SU-DHL-6 (cell line): ENCODE results near the gene PPP1R12C.

Experiments
- H2AFZ ChIP-seq: fragments of 200-600 bp; sonication (generic); 2 replicates; pipeline ENCODE4 v1.6.1; 2014; ENCODE audit warnings: low read depth, mild to moderate bottlenecking, moderate library complexity, mixed read lengths, antibody characterized with exemption, low read length; ENCODE audit not compliant: severe bottlenecking
- H3F3A ChIP-seq: fragments of 200-600 bp; shearing (Covaris generic); 2 replicates; pipeline ENCODE4 v1.6.0; 2016; ENCODE audit warnings: antibody characterized with exemption, mild to moderate bottlenecking; ENCODE audit not compliant: insufficient read depth
- H3K27ac ChIP-seq: fragments of 200-600 bp; sonication (generic); 2 replicates; pipeline ENCODE4 v1.5.1; 2016; ENCODE audit warnings: low read depth, mild to moderate bottlenecking, low read length, moderate library complexity, mixed read lengths
- H3K27me3 ChIP-seq: fragments of 200-600 bp; sonication (generic), shearing (Covaris generic); 2 replicates; pipeline ENCODE4 v1.6.0; 2014; ENCODE audit warnings: mild to moderate bottlenecking, low read length
- H3K36me3 ChIP-seq: fragments of 200-600 bp; sonication (generic); 2 replicates; pipeline ENCODE4 v1.6.1; 2014; ENCODE audit warnings: mild to moderate bottlenecking, low read length, mixed read lengths
- H3K4me2 ChIP-seq: fragments of 300-600, 200-600 bp; shearing (Covaris generic), sonication (generic); 2 replicates; pipeline ENCODE4 v1.6.0; 2014; ENCODE audit warnings: low read length, low read depth, mild to moderate bottlenecking; ENCODE audit not compliant: poor library complexity, severe bottlenecking
- H3K4me3 ChIP-seq: fragments of 200-600 bp; sonication (generic); 2 replicates; pipeline ENCODE4 v1.5.1; 2014; ENCODE audit warnings: antibody characterized with exemption, low read length, mild to moderate bottlenecking, mixed read lengths; ENCODE audit not compliant: insufficient read depth, poor library complexity, severe bottlenecking
- H3K79me2 ChIP-seq: fragments of 200-600 bp; sonication (generic); 2 replicates; pipeline ENCODE4 v1.6.1; 2014; ENCODE audit warnings: mild to moderate bottlenecking, low read length, moderate library complexity; ENCODE audit not compliant: insufficient read depth
- H3K9ac ChIP-seq: fragments of 200-600 bp; sonication (generic); 2 replicates; pipeline ENCODE4 v1.7.0; 2014; ENCODE audit warnings: mild to moderate bottlenecking, low read length
- H3K9me2 ChIP-seq: fragments of 200-600 bp; sonication (generic); replicated peaks from 2 replicates; pipeline ENCODE4 v1.6.1; 2014; ENCODE audit warnings: low read length; ENCODE audit not compliant: insufficient read depth
- H3K9me3 ChIP-seq: fragments of 200-600 bp; sonication (generic); 2 replicates; pipeline ENCODE4 v1.6.1; 2014; ENCODE audit warnings: low read length, mixed read lengths; ENCODE audit not compliant: insufficient read depth
- H4K20me1 ChIP-seq: fragments of 200-600 bp; sonication (generic); 2 replicates; pipeline ENCODE4 v1.6.1; 2014; ENCODE audit warnings: low read depth, mild to moderate bottlenecking, antibody characterized with exemption, low read length, moderate library complexity, mixed read lengths
- CTCF ChIP-seq: fragments of 200-600 bp; sonication (generic); IDR thresholded peaks from one replicate; pipeline ENCODE4 v1.5.1; 2017; ENCODE audit warnings: antibody characterized with exemption, mild to moderate bottlenecking, low read length, moderate library complexity; ENCODE audit not compliant: insufficient read depth, poor library complexity, severe bottlenecking
- EZH2phosphoT487 ChIP-seq: fragments of 200-600 bp; sonication (generic), shearing (Covaris generic); conservative IDR thresholded peaks from 2 replicates; pipeline ENCODE4 v1.6.1; 2018; ENCODE audit warnings: mild to moderate bottlenecking, antibody characterized with exemption, low read length, moderate library complexity, mixed read lengths

The PPP1R12C gene

GRCh38 chr19:55042344-55042678 lies 75.1 kb downstream of the PPP1R12C start:
- TF ChIP-seq CTCF (no peak), EZH2phosphoT487 (no peak)
- no peak overlapping the region for H3K9ac ChIP-seq
- H3K79me2 ChIP-seq: peaks cover 9% of the 10 kb centered on the region; the same call in 1 of the 2 replicates
- no peaks in the 10 kb centered on the region for H3K27me3 ChIP-seq
- no peaks in the 10 kb centered on the region for H3K9me2 ChIP-seq
- H2AFZ ChIP-seq: no peak overlapping the region
- H3K4me2 ChIP-seq: no peak overlapping the region
- H3K36me3 ChIP-seq: no peaks in the 10 kb centered on the region
- H3K27ac ChIP-seq: no peak overlapping the region
- H3F3A ChIP-seq: no peaks in the 10 kb centered on the region; the same call in 1 of the 2 replicates
- no peaks in the 10 kb centered on the region for H4K20me1 ChIP-seq
- no peaks in the 10 kb centered on the region for H3K9me3 ChIP-seq
- no peak overlapping the region for H3K4me3 ChIP-seq

- no peaks in the 10 kb centered on the region for H4K20me1 ChIP-seq
- H3K79me2 ChIP-seq: peaks cover 9% of the 10 kb centered on the region; the same call in 1 of the 2 replicates
- no peak overlapping the region for H3K4me3 ChIP-seq
- TF ChIP-seq EZH2phosphoT487: no peak
- TF ChIP-seq CTCF: no peak
- no peaks in the 10 kb centered on the region for H3K27me3 ChIP-seq
- no peaks in the 10 kb centered on the region for H3K36me3 ChIP-seq
- no peak overlapping the region for H3K27ac ChIP-seq
- no peaks in the 10 kb centered on the region for H3K9me3 ChIP-seq
- no peak overlapping the region for H3K9ac ChIP-seq
- H3F3A ChIP-seq: no peaks in the 10 kb centered on the region; the same call in 1 of the 2 replicates
- H2AFZ ChIP-seq: no peak overlapping the region
- H3K9me2 ChIP-seq: no peaks in the 10 kb centered on the region
- no peak overlapping the region for H3K4me2 ChIP-seq
These were observed 75.7 kb downstream of the PPP1R12C start for GRCh38 chr19:55041627-55042343.

- H3F3A ChIP-seq: no peaks in the 10 kb centered on the region; the same call in 1 of the 2 replicates
- TF ChIP-seq EZH2phosphoT487 (no peak), CTCF (no peak)
- no peak overlapping the region for H3K4me2 ChIP-seq
- H4K20me1 ChIP-seq: no peaks in the 10 kb centered on the region
- no peak overlapping the region for H3K4me3 ChIP-seq
- H3K27ac ChIP-seq: no peak overlapping the region
- peaks cover 9% of the 10 kb centered on the region; the same call in 1 of the 2 replicates for H3K79me2 ChIP-seq
- no peak overlapping the region for H2AFZ ChIP-seq
- H3K27me3 ChIP-seq: no peaks in the 10 kb centered on the region
- no peaks in the 10 kb centered on the region for H3K9me2 ChIP-seq
- no peaks in the 10 kb centered on the region for H3K9me3 ChIP-seq
- H3K9ac ChIP-seq: no peak overlapping the region
- H3K36me3 ChIP-seq: no peaks in the 10 kb centered on the region
These were observed 76.2 kb downstream of the PPP1R12C start for GRCh38 chr19:55041244-55041626.
